ENCODE measurements around the gene PIGBOS1. TPM values are rescaled to one million over a fixed set of nuclear protein-coding genes. Genes with fewer than 3 reads are reported as not detected.

The PIGBOS1 gene
- total RNA-seq, 1 donor from 2014 or later, result 7.7 TPM

DNA sequence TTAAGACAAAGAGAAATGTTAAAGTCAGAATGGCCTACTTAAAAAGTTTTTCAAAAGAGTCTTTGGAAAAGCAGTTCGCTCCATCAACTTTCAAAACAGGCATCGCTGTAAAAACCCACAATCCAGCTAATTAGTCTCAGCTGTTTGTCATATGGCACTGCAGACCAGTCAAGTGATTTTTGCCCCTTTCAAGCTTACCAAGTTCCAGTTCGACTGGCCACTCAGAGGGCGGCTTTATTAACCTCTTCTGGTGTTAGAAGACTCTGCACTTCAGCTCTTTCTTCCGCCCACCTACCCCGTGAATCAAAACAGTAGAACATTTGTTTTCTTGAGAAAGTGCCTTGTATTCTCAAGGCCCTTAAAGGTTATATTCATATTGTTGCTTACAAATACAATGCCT lies 48.6 kb downstream of the PIGBOS1 start:
- DNase-seq (ENCODE audit: low spot score in 2 of 2) (no peak), FAIRE-seq (no peak)

DNA sequence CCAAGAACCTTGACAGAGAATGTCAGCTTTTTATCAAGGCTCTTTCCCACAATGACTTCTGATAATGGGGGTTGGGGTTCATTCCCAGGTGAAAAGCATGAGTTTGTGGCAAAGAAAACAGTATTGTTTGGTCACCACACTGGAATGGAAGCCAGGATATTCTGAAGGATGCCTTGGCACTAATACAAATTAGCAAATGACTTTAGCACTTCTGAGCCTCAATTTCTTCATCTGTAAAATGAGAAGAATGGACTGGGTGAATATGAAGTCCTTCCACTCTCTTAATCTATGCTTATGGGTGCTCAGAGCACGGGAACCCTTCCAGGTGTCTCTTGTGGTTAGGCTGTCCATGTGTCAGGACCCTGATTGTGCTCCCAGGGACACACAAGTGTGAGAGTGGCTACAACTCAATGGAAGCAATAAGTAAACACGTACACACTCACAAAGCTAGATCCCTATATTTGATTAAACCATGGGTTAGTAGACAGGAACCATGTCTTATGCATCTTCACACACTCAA lies 50.7 kb downstream of the PIGBOS1 start:
- no peak for FAIRE-seq
- DNase-seq (ENCODE audit: low spot score in 2 of 2), result no peak

DNA sequence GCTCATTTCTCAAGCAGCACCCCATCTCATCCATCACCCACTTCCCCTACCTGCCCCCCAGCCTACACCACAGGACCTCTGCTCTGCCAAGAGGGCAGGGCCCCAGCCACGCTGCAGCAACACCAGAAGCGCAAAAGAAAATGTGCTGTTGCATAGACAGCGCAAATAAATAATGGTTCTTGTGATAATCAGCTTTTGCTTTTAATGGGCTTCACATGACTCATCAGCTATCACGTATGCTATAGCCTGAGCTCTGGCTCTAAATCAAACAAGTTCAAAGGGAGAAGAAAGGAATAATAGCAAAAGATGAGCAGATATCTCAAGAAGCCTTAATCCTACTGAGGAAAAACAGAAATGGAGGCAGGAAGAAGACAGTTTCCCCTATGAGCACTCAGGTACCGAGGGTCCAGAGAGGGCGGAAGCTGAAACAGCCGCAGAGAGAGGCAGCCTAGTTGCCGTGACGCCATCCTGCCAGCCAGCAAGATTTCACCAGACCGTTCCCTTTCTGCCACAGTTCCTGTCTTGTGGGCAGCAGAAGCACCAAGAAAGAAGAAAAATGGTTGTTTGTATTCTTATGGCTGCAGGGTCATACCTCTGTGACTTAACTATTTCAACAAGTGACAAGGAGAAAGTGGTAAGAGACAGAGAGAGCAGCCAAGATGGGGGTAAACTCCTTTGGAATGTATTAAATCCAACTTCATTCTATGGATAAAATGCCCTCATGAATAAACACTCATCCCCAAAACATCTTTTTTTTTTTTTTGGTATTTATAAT lies 51.3 kb downstream of the PIGBOS1 start:
- FAIRE-seq, result no peak

More for the DNA sequence above, 51.3 kb downstream of the PIGBOS1 start:
- DNase-seq (ENCODE audit: low spot score in 2 of 2), result no peak

Other genes starting within 250 kb of the PIGBOS1 start
- gene RSL24D1, start 122.2 kb downstream of the PIGBOS1 start, total RNA-seq, result 178 TPM
- 8.2 TPM for gene RAB27A, start 29.3 kb downstream of the PIGBOS1 start, total RNA-seq
- 6.1 TPM for gene PIGB, start 99 bp upstream of the PIGBOS1 start, total RNA-seq
- gene CCPG1, start 89.2 kb upstream of the PIGBOS1 start, total RNA-seq, result 30.2 TPM
- gene PIERCE2, start 89.4 kb upstream of the PIGBOS1 start, total RNA-seq, result 3.7 TPM
- 6.5 TPM for gene DNAAF4, start 189.1 kb upstream of the PIGBOS1 start, total RNA-seq